GM12873 (cell line): ENCODE measurements around the gene ZFAND2B.
A peak's percentile ranks its signal among the peaks of the same experiment; 100 is the strongest.

Experiments used
- CTCF ChIP-seq: IDR thresholded peaks from 2 replicates; pipeline ENCODE4 v1.5.1; 2012; ENCODE audit warnings: low read depth, mild to moderate bottlenecking, moderate library complexity, low read length, control low read depth; ENCODE audit not compliant: insufficient read depth; ENCODE audit errors: missing control alignments

Gene ZFAND2B

DNA sequence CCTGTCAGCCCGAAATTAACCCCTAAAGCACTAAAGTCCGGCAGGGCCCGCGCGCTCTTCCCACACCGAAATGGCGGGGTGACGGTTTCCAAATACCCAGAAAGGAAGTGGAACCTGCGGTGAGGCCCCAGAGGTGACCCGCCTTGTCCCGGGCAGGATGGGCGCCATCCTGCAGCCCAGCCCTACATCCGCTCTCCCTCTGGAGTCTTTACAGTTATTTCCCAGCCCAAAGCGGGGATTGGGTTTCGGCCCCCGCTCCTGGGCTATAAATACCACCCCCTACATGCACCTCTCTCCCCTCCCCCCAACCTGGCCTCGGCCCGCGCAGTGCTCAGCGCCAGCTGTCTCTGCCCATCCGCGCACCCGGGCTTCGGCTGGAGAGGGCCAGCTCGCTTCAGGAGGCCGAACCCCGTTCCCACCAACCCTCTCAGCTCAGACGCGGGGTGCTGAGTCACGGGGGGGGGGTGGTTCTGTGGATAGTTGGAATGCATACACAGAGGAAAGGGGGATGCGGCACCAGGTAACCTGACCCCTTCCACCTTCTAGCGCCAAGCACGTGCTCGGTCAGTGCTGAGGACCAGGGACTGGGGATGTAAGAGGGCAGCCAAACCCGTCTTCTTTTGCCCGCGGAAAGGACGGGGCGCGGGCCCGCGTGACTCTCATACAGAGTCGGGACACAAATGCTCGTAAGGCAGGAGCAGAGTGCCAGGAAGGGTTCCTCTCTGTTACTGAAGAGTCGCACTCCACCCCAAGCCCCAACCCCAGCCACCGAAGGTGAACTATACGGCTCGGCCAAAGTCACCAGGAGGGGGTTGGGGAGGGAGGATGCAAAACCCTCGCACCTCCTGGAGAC lies 46.5 kb downstream of the ZFAND2B start, which contains the start of gene TUBA4B:
Gene TUBA4B (plus strand): TSS at position 344 of the 853 bp plus-strand sequence. CDS start 165 bp downstream, at position 509.
- no peak for TF ChIP-seq CTCF

- TF ChIP-seq CTCF: peak; percentile 8
These were observed 47.4 kb downstream of the ZFAND2B start, which contains the start of gene TUBA4A for GRCh38 chr2:219253753-219254589. TUBA4A (minus strand) TSS chr2:219253918; CDS start chr2:219253858, 60 bp downstream.

GRCh38 chr2:219254590-219255201 lies 48.1 kb downstream of the ZFAND2B start:
- TF ChIP-seq CTCF: no peak
